HS-5 (cell line): Measurements from ENCODE around the gene COL4A2.

Experiments
- DNase-seq: peaks from one replicate; pipeline ENCODE4 v3.0.0-alpha.2; 2012; ENCODE audit warnings: low read depth

Gene COL4A2

GRCh38 chr13:110272227-110272626, 34.9 kb upstream of the COL4A2 start:
- DNase-seq: no peak

- no peak for DNase-seq
Measured at GRCh38 chr13:110272651-110273050, 34.4 kb upstream of the COL4A2 start.

DNA sequence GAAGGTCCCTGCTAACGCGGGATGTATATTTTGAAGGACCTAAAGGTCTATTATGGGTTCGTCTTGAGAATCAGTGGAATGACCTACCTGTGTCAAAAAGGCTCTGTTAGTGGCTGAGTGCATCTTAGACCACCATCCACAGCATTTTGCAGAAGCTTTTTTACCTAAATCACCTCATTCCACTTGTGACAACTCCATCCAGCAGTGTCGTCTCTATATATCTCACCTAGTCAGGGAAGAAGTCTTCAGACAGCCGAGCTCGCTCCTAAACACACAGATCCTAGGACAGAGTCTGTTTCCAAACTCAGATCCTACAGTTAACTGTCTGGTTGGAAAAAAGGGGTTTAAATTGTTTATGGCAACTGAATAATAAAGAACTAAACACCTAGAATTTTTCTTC, 33.8 kb upstream of the COL4A2 start:
- DNase-seq: no peak

DNA sequence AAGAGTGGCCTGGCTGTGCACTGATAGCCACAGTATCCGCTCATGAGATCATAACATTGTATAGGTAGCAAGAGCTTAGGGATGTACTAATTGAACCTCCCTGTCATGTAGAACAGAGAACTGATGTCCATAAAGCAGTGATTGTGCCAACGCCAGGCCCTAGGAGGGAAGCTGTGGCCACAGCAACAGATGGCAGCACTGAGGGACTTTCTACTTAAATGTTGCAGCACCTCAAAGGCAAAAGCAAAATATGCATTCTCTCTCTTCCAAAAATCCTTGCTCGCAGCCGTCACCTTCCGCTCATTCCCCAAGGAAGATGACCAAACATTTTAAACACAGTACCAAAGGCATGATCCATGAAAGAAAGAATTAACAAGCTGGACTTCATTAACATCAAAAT, 32.4 kb upstream of the COL4A2 start:
- DNase-seq: no peak

DNA sequence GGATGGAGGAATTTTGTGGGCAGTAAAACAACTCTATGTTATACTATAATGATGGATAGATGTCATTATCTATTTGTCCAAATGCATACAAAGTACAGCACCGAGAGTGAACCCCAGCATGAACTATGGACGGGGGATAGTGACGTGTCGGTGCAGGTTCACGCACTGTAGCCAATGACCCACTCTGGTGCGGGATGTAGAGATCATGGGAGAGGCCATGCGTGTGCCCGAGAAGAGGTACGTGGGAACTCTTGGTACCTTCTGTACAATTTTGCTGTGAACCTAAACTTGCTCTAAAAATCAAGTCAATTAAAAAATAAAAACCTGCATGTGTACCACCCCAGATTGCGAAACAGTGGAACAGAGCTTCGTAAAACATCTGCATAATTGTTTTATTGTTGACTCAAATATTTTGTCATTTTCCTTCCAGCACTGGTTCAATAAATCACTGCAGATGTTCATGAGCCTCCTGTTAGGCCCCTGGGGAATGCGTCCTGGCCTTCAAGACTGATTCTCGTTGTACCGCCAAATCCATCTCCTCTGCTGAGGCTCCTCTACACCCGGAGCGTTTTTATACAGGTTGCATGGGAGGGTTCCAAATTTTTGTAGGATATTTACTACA, 31.0 kb upstream of the COL4A2 start:
- DNase-seq: no peak

GRCh38 chr13:110276553-110276950, 30.5 kb upstream of the COL4A2 start:
- no peak for DNase-seq

DNA sequence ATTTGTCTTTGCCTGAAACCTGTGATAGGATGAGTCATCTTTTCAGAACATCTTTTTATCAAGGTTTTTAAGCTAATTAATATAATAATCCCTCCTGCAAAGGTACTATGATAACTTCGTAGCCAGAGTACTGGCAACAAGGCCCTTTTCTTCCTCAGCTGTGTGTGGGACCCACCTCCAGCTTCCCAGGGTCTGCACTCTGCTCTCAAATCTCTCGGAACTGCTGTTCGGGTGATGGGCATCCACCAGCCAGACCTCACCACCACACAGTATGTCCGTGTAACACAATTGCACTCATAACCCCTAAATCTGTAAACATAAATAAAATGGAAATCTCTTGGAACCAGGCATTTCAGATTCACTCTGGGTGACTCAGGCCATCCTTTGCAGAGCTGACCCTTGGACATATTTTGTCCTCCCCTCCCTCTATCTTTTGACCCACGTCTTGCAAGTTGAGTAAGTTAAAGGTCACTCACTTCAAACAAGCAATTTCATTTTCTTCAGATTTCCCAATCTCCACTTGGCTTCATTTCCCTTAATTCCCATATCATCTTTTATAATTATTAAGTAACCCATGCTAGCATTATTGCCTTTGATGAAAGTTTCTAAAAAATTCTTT, 29.6 kb upstream of the COL4A2 start:
- DNase-seq: no peak

GRCh38 chr13:110278859-110279258, 28.2 kb upstream of the COL4A2 start:
- no peak for DNase-seq

DNA sequence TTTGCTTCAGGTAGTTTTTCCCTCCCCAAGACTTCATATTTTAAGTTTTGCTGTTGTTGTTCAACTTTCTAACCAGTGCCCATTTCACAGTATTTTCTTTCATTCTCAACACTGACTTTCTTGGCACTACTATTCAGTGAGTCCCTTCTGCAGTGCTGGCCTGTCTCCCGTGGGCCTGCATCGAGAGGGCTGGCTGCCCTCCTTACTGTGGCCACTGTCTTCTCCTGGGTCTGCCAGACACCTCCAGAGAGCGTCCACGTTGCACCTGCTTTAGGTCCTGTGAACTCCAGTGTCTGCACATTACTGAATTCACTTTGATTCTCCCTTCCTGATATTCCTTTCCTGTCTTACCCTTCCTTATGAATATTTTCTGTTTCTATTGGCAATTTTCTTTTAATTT, 27.4 kb upstream of the COL4A2 start:
- no peak for DNase-seq

- no peak for DNase-seq
Measured at GRCh38 chr13:110280231-110280813, 26.8 kb upstream of the COL4A2 start.

DNA sequence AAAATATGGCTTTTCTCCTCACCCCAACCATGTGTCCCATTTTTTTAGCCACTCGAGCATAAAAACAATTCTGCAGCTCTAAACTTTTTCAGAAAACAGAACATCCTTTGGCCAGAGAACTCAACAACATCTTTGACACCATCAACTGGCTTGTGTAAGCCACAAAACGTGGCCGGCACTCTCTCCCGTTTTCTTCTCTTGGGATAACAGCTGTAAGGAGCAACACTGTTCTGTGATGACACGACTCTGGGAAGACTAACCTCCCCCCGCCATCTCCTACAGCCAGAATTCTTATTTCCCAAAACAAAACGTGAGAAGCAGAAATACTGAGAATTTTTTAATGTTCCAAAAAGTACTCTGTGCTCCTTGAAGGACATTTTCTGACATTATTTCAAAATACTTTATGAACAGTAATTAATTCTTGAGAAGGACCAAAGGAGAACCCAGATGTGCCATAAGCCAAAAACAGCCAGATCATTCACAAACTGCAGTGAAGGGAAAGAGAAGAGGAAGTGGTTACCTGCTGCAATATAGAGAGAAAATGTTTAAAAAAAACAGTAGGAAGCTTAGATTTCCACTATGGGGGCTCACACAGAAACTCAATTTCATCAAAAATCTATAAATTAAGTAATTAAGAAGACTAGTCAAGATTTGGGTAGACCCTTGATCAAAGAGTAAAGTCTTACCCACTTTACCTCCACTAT, 25.9 kb upstream of the COL4A2 start:
- DNase-seq: no peak

GRCh38 chr13:110281736-110282135, 25.3 kb upstream of the COL4A2 start:
- DNase-seq: no peak

DNA sequence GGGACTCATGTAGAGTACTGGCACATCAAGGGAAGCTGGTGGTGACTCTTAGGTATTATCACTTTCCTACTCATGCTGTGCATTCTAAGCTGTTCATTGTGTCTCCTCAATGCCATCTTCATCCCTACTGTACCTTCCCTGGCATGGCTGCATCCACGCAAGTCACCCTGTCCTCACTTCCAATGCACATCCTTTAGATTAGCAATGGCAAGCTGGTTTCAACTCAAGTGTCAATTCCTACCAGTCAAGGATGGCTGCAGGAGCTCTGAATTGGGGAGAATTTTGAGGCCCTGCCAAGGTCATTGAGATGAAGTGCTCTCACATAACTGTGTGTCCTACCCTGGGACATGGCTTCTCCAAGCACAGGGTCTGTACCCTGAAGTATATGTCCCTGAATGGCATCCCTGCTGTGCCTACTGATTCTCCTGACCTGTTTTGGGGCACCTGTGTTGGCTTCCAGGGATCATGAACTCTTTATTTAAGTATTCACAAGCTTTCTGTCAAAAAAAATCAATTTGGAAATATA, 24.7 kb upstream of the COL4A2 start:
- no peak for DNase-seq

GRCh38 chr13:110283736-110284517, 23.2 kb upstream of the COL4A2 start:
- DNase-seq: no peak

- peak; percentile 29 for DNase-seq
Measured at GRCh38 chr13:110284779-110285484, 22.2 kb upstream of the COL4A2 start.

DNA sequence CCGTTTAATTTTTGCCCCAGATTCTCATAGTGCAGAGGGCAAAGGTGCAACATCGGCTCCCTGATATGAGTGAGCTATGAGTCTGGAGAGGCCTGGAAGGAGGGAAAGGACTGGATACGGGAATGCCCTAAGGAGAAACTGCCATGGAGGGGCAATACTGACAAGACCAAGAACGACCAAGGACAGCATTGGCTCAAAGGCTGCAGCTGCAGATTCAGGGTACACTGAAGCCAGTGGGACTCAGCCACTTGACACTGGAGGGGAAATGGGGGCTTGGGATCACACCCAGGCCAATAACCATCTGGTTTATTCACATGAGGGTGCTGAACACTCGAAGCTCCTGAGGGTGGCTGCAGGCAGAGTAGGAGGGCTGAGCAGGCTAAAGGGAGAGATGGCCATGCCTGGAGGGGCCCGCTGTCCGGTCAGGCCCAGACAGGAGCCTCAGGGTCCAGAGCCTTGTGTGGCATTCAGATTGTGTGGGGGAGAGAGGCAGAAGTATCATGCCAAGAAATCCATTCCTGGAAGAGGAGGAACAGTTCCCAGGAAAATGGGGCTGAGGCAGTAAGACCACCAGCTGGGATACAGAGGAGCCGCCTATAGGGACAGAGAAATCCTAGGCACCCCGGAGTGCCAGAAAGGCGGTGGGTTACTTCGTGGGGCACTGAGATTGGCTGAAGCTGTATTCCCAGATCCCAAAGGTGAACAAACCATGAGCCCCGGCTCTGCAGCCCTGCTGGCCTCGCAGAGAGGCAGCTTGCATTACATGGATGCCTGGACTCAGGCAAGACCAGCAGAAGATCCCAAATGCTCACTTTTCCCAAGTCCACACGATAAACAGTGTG, 20.9 kb upstream of the COL4A2 start:
- DNase-seq: no peak

DNA sequence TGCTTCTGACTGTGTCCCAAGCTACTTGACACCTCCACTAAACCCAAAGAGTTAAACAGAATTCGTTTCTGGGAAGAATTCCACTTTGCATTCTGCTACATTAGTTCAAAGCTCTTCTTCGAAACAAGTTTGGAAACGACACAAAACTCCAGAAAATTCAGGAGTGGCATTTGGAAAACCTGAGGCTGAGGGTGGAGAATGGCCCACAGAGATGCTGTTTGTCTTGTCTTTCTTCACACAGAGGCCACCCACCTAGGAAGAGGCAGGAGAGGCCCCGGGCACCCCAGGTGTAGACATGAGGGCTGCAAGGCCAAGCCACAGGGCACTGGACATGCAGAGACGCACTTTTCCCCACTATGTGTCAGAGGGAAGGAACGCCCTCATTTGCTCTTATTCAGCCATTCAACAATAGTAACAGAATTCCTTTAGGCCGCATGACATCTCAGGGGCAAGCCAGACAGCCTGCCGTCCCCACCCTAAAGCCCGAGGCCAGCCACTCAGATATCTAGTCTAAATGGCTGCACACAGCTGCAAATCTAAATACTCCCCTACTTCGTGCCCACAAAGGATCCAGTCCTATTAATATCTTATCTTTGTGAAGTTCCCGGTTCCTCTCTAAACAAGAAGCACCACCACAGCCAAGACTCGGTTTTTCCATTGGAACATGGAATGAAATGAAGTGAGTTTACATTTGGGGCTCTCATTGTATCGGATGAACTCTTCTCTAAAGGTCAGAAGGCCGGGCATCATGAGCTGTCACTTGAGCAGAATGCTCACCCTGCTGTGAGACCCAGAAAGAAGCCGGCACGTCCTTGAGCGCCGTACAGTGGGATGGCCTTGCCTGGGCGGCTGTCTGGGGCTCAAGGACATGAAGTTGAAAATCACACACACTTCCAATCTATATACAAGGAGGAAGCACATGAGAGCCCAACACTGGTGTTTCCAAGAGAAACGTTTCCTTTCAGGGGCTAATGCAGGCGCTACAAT, 20.0 kb upstream of the COL4A2 start:
- DNase-seq: no peak

- DNase-seq: no peak
Measured at GRCh38 chr13:110289174-110289573, 17.9 kb upstream of the COL4A2 start.

DNA sequence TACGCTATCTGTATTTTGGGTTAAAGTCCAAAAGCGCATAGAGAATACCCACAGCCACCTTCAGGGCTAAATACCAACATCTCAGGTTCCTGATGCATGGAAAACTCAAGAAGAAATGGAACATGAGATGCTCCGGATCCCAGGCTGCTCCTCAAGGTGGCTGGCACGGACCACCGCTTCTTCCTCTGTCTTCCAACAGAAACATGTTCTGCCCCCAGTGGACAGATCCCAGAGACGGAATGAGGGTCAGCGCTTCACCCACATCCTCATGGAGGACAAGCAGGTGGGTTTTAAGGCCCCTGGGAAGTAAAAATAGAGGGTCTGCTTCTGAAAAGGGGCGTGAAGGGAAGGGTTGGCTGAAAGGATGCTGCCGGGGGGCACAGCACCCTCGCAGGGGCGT, 17.4 kb upstream of the COL4A2 start:
- DNase-seq: no peak
